GM23338 (cell line): ENCODE measurements around the gene RCCD1. TPM values are rescaled to one million over a fixed set of nuclear protein-coding genes. Genes with fewer than 3 reads are reported as not detected.

Experiments used
- ATAC-seq: fragments of 200-7000 bp; cut with Tn5 transposase; 3 replicates; pipeline ENCODE4 v1.9.1; 2020
- DNase-seq: peaks from one replicate; pipeline ENCODE4 v3.0.0-alpha.2; 2015; ENCODE audit warnings: low spot score
- H2AFZ ChIP-seq: fragments of 200-600 bp; sonication (generic); 2 replicates; pipeline ENCODE4 v1.8.0; 2016; ENCODE audit warnings: antibody characterized with exemption, mild to moderate bottlenecking, moderate library complexity
- H3F3A ChIP-seq: fragments of 200-600 bp; sonication (generic); replicated peaks from 2 replicates; pipeline ENCODE4 v1.8.0; 2017; ENCODE audit warnings: antibody characterized with exemption, mixed run types, low read depth
- H3K27ac ChIP-seq: fragments of 200-600 bp; sonication (generic); 2 replicates; pipeline ENCODE4 v1.6.1; 2016; ENCODE audit warnings: low read depth
- H3K27me3 ChIP-seq: fragments of 200-600 bp; sonication (generic); 2 replicates; pipeline ENCODE4 v1.8.0; 2016; ENCODE audit warnings: mild to moderate bottlenecking, mixed run types, moderate library complexity; ENCODE audit not compliant: insufficient read depth
- H3K36me3 ChIP-seq: fragments of 200-600 bp; sonication (generic); 2 replicates; pipeline ENCODE4 v1.8.0; 2016; ENCODE audit warnings: mild to moderate bottlenecking; ENCODE audit not compliant: insufficient read depth
- H3K4me1 ChIP-seq: fragments of 200-600 bp; sonication (generic); 2 replicates; pipeline ENCODE4 v1.8.0; 2016; ENCODE audit warnings: mild to moderate bottlenecking, moderate library complexity; ENCODE audit not compliant: insufficient read depth
- H3K4me2 ChIP-seq: fragments of 200-600 bp; sonication (generic); 2 replicates; pipeline ENCODE4 v1.7.1; 2017; ENCODE audit warnings: mixed run types
- H3K4me3 ChIP-seq: fragments of 200-600 bp; sonication (generic); 2 replicates; pipeline ENCODE4 v1.6.1; 2016; ENCODE audit warnings: mixed run types
- H3K79me2 ChIP-seq: fragments of 200-600 bp; sonication (generic); replicated peaks from 2 replicates; pipeline ENCODE4 v1.8.0; 2017; ENCODE audit warnings: mild to moderate bottlenecking; ENCODE audit not compliant: insufficient read depth
- H3K9me2 ChIP-seq: fragments of 200-600 bp; sonication (generic); 2 replicates; pipeline ENCODE4 v1.8.0; 2017; ENCODE audit not compliant: insufficient read depth
- H4K20me1 ChIP-seq: fragments of 200-600 bp; sonication (generic); replicated peaks from 2 replicates; pipeline ENCODE4 v1.8.0; 2017; ENCODE audit warnings: mild to moderate bottlenecking; ENCODE audit not compliant: insufficient read depth
- H3K27ac Mint-ChIP-seq: 2 replicates; pipeline ENCODE4 v1.8.0; 2020; ENCODE audit warnings: inconsistent platforms, mild to moderate bottlenecking, moderate library complexity, mixed read lengths
- H3K27me3 Mint-ChIP-seq: 3 replicates; pipeline ENCODE4 v1.8.0; 2022; ENCODE audit warnings: low read depth, mild to moderate bottlenecking, moderate library complexity, mixed read lengths, inconsistent platforms; ENCODE audit not compliant: insufficient read depth, poor library complexity
- H3K36me3 Mint-ChIP-seq: 3 replicates; pipeline ENCODE4 v1.8.0; 2021; ENCODE audit warnings: low read depth, mild to moderate bottlenecking, inconsistent platforms, moderate library complexity, mixed read lengths
- H3K4me1 Mint-ChIP-seq: 3 replicates; pipeline ENCODE4 v1.8.0; 2020; ENCODE audit warnings: mild to moderate bottlenecking, inconsistent platforms, mixed read lengths
- H3K4me3 Mint-ChIP-seq: 3 replicates; pipeline ENCODE4 v1.8.0; 2021; ENCODE audit warnings: moderate library complexity, mild to moderate bottlenecking, inconsistent platforms, mixed read lengths
- H3K9me3 Mint-ChIP-seq: 3 replicates; pipeline ENCODE4 v1.8.0; 2020; ENCODE audit warnings: moderate library complexity, mild to moderate bottlenecking, inconsistent platforms, mixed read lengths
- CREB1 ChIP-seq: fragments of 250-450 bp; sonication (Bioruptor Pico); IDR thresholded peaks from 2 replicates; pipeline ENCODE4 v1.5.0; 2020; ENCODE audit warnings: low read depth, mild to moderate bottlenecking, moderate library complexity
- EZH2 ChIP-seq: fragments of 200-600 bp; sonication (generic); IDR thresholded peaks from one replicate; pipeline ENCODE4 v1.8.0; 2017; ENCODE audit warnings: antibody characterized with exemption, mild to moderate bottlenecking, low read depth; ENCODE audit not compliant: unreplicated experiment
- EZH2phosphoT487 ChIP-seq: fragments of 200-600 bp; sonication (generic); IDR thresholded peaks from one replicate; pipeline ENCODE4 v1.8.1; 2018; ENCODE audit warnings: antibody characterized with exemption; ENCODE audit not compliant: unreplicated experiment
- JUNB ChIP-seq: IDR thresholded peaks from one replicate; pipeline ENCODE4 v1.6.1; 2016; ENCODE audit warnings: antibody characterized with exemption; ENCODE audit not compliant: unreplicated experiment
- NANOG ChIP-seq: IDR thresholded peaks from 2 replicates; pipeline ENCODE4 v1.6.1; 2016; ENCODE audit warnings: antibody characterized with exemption, borderline replicate concordance
- POLR2AphosphoS5 ChIP-seq: IDR thresholded peaks from 2 replicates; pipeline ENCODE4 v1.6.1; 2016; ENCODE audit warnings: antibody characterized with exemption, low read depth
- STAT1 ChIP-seq: IDR thresholded peaks from one replicate; pipeline ENCODE4 v1.6.1; 2016; ENCODE audit warnings: antibody characterized with exemption; ENCODE audit not compliant: unreplicated experiment
- ZNF114 ChIP-seq: fragments of 250-450 bp; sonication (Bioruptor Pico); IDR thresholded peaks from 2 replicates; pipeline ENCODE4 v1.5.0; 2020; ENCODE audit warnings: mild to moderate bottlenecking, moderate library complexity
- ZNF331 ChIP-seq: fragments of 250-450 bp; sonication (Bioruptor Pico); IDR thresholded peaks from 2 replicates; pipeline ENCODE4 v1.5.0; 2020; ENCODE audit warnings: low read depth, mild to moderate bottlenecking, moderate library complexity
- polyA plus RNA-seq: library from polyadenylated mRNA; unstranded; fragments of >200 nt; fragmentation: Nextera tagmentation; extraction: Ambion mirVana; gene quantifications from 2 replicates; pipeline ENCODE4 v1.2.1, GENCODE V29; 2016
- total RNA-seq: library from RNA; depleted of rRNA; stranded (reverse); fragments of >200 nt; shearing (Covaris generic); gene quantifications from 2 replicates; pipeline ENCODE4 v1.2.3, GENCODE V29; 2014
- TF ChIP-seq, protein P1 (sequence below), 2 experiments: fragments of 200-600 bp in 1 of 2; sonication (generic) in 1 of 2; conservative IDR thresholded peaks; 2 replicates each; pipeline versions ENCODE4 v1.5.1 to v1.6.1; 2016 to 2017; ENCODE audit warnings: antibody characterized with exemption in 2 of 2, low read depth in 2 of 2, mild to moderate bottlenecking in 2 of 2, moderate library complexity in 1 of 2
- TF ChIP-seq, protein P2 (sequence below): IDR thresholded peaks from one replicate; pipeline ENCODE4 v1.6.1; 2018; ENCODE audit warnings: antibody characterized with exemption; ENCODE audit not compliant: unreplicated experiment
- TF ChIP-seq, protein P3 (sequence below): IDR thresholded peaks from 2 replicates; pipeline ENCODE4 v1.6.1; 2016; ENCODE audit warnings: antibody characterized with exemption
- TF ChIP-seq, protein P4 (sequence below): fragments of 250-450 bp; sonication (Bioruptor Pico); IDR thresholded peaks from 2 replicates; pipeline ENCODE4 v1.5.0; 2020; ENCODE audit warnings: mild to moderate bottlenecking, moderate library complexity

The RCCD1 gene
- total and polyA plus RNA-seq, 2 experiments from 2014 or later = 10.8 to 17.1 TPM

DNA sequence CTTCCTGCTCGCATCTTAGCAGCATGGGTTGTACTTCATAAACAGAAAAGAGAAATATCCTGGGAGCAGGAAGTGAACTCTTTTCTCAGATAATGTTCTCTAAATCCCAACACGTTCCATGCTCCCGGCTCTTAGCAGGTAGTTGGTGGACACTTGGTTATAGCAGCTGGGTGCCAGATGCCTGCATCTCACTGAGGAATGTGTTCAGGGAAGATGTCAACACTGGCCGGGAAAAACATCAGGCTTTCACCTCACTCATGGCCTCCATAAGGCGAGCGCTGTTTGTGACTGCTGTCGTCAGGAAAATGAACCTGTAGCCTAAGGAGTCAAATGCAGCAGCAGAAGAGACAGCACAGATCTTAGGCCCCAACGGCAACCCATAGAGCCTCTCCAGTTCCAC is 44.1 kb downstream of the RCCD1 start:
- peaks cover 18% of the 10 kb centered on the region; the same call in 1 of the 2 replicates for H3K36me3 ChIP-seq
- no peak overlapping the region for H3K27ac ChIP-seq
- peaks cover 4% of the 10 kb centered on the region; the same call in 2 of the 3 replicates for H3K4me1 Mint-ChIP-seq
- peaks cover 4% of the 10 kb centered on the region; the same call in 1 of the 2 replicates for H3F3A ChIP-seq
- peaks cover 19% of the 10 kb centered on the region for H3K79me2 ChIP-seq
- no peaks in the 10 kb centered on the region for H4K20me1 ChIP-seq
- H3K9me2 ChIP-seq = no peaks in the 10 kb centered on the region
- peaks cover 8% of the 10 kb centered on the region for H3K27me3 Mint-ChIP-seq
- H3K27me3 ChIP-seq = no peaks in the 10 kb centered on the region
- no peak for TF ChIP-seq ZNF331 (CRISPR knock-in tag)
- TF ChIP-seq, protein P1, sequence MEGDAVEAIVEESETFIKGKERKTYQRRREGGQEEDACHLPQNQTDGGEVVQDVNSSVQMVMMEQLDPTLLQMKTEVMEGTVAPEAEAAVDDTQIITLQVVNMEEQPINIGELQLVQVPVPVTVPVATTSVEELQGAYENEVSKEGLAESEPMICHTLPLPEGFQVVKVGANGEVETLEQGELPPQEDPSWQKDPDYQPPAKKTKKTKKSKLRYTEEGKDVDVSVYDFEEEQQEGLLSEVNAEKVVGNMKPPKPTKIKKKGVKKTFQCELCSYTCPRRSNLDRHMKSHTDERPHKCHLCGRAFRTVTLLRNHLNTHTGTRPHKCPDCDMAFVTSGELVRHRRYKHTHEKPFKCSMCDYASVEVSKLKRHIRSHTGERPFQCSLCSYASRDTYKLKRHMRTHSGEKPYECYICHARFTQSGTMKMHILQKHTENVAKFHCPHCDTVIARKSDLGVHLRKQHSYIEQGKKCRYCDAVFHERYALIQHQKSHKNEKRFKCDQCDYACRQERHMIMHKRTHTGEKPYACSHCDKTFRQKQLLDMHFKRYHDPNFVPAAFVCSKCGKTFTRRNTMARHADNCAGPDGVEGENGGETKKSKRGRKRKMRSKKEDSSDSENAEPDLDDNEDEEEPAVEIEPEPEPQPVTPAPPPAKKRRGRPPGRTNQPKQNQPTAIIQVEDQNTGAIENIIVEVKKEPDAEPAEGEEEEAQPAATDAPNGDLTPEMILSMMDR (conservative IDR thresholded peaks at IDR 0.05; ENCODE audit: low read depth in 2 of 2) = no peak
- no peak for TF ChIP-seq CREB1 (CRISPR knock-in tag)
- TF ChIP-seq STAT1 = no peak
- TF ChIP-seq ZNF114 = no peak
- no peak for TF ChIP-seq JUNB
- no peak for TF ChIP-seq EZH2
- TF ChIP-seq, protein P2, sequence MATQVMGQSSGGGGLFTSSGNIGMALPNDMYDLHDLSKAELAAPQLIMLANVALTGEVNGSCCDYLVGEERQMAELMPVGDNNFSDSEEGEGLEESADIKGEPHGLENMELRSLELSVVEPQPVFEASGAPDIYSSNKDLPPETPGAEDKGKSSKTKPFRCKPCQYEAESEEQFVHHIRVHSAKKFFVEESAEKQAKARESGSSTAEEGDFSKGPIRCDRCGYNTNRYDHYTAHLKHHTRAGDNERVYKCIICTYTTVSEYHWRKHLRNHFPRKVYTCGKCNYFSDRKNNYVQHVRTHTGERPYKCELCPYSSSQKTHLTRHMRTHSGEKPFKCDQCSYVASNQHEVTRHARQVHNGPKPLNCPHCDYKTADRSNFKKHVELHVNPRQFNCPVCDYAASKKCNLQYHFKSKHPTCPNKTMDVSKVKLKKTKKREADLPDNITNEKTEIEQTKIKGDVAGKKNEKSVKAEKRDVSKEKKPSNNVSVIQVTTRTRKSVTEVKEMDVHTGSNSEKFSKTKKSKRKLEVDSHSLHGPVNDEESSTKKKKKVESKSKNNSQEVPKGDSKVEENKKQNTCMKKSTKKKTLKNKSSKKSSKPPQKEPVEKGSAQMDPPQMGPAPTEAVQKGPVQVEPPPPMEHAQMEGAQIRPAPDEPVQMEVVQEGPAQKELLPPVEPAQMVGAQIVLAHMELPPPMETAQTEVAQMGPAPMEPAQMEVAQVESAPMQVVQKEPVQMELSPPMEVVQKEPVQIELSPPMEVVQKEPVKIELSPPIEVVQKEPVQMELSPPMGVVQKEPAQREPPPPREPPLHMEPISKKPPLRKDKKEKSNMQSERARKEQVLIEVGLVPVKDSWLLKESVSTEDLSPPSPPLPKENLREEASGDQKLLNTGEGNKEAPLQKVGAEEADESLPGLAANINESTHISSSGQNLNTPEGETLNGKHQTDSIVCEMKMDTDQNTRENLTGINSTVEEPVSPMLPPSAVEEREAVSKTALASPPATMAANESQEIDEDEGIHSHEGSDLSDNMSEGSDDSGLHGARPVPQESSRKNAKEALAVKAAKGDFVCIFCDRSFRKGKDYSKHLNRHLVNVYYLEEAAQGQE = no peak
- TF ChIP-seq EZH2phosphoT487 = no peak
- TF ChIP-seq NANOG = no peak
- TF ChIP-seq, protein P3, sequence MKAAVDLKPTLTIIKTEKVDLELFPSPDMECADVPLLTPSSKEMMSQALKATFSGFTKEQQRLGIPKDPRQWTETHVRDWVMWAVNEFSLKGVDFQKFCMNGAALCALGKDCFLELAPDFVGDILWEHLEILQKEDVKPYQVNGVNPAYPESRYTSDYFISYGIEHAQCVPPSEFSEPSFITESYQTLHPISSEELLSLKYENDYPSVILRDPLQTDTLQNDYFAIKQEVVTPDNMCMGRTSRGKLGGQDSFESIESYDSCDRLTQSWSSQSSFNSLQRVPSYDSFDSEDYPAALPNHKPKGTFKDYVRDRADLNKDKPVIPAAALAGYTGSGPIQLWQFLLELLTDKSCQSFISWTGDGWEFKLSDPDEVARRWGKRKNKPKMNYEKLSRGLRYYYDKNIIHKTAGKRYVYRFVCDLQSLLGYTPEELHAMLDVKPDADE = no peak
- no peak for TF ChIP-seq POLR2AphosphoS5
- TF ChIP-seq, protein P4, sequence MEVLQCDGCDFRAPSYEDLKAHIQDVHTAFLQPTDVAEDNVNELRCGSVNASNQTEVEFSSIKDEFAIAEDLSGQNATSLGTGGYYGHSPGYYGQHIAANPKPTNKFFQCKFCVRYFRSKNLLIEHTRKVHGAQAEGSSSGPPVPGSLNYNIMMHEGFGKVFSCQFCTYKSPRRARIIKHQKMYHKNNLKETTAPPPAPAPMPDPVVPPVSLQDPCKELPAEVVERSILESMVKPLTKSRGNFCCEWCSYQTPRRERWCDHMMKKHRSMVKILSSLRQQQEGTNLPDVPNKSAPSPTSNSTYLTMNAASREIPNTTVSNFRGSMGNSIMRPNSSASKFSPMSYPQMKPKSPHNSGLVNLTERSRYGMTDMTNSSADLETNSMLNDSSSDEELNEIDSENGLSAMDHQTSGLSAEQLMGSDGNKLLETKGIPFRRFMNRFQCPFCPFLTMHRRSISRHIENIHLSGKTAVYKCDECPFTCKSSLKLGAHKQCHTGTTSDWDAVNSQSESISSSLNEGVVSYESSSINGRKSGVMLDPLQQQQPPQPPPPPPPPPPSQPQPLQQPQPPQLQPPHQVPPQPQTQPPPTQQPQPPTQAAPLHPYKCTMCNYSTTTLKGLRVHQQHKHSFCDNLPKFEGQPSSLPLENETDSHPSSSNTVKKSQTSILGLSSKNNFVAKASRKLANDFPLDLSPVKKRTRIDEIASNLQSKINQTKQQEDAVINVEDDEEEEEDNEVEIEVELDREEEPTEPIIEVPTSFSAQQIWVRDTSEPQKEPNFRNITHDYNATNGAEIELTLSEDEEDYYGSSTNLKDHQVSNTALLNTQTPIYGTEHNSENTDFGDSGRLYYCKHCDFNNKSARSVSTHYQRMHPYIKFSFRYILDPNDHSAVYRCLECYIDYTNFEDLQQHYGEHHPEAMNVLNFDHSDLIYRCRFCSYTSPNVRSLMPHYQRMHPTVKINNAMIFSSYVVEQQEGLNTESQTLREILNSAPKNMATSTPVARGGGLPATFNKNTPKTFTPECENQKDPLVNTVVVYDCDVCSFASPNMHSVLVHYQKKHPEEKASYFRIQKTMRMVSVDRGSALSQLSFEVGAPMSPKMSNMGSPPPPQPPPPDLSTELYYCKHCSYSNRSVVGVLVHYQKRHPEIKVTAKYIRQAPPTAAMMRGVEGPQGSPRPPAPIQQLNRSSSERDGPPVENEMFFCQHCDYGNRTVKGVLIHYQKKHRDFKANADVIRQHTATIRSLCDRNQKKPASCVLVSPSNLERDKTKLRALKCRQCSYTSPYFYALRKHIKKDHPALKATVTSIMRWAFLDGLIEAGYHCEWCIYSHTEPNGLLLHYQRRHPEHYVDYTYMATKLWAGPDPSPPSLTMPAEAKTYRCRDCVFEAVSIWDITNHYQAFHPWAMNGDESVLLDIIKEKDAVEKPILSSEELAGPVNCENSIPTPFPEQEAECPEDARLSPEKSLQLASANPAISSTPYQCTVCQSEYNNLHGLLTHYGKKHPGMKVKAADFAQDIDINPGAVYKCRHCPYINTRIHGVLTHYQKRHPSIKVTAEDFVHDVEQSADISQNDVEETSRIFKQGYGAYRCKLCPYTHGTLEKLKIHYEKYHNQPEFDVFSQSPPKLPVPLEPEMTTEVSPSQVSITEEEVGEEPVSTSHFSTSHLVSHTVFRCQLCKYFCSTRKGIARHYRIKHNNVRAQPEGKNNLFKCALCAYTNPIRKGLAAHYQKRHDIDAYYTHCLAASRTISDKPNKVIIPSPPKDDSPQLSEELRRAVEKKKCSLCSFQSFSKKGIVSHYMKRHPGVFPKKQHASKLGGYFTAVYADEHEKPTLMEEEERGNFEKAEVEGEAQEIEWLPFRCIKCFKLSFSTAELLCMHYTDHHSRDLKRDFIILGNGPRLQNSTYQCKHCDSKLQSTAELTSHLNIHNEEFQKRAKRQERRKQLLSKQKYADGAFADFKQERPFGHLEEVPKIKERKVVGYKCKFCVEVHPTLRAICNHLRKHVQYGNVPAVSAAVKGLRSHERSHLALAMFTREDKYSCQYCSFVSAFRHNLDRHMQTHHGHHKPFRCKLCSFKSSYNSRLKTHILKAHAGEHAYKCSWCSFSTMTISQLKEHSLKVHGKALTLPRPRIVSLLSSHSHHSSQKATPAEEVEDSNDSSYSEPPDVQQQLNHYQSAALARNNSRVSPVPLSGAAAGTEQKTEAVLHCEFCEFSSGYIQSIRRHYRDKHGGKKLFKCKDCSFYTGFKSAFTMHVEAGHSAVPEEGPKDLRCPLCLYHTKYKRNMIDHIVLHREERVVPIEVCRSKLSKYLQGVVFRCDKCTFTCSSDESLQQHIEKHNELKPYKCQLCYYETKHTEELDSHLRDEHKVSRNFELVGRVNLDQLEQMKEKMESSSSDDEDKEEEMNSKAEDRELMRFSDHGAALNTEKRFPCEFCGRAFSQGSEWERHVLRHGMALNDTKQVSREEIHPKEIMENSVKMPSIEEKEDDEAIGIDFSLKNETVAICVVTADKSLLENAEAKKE (CRISPR knock-in tag) = no peak
- no peak overlapping the region for H3K4me3 ChIP-seq
- H2AFZ ChIP-seq = no peak overlapping the region
- H3K4me2 ChIP-seq = no peak overlapping the region
- DNase-seq (no peak), ATAC-seq (no peak)
- no peaks in the 10 kb centered on the region; the same call in 2 of the 3 replicates for H3K9me3 Mint-ChIP-seq
- H3K36me3 Mint-ChIP-seq = peaks cover 44% of the 10 kb centered on the region
- no peak overlapping the region for H3K4me3 Mint-ChIP-seq
- H3K4me1 ChIP-seq = no peaks in the 10 kb centered on the region
- H3K27ac Mint-ChIP-seq = no peak overlapping the region
